Gastrocnemius medialis (tissue), 4 donors: ENCODE measurements around the gene UPF1. TPM values are rescaled to one million over a fixed set of nuclear protein-coding genes. Genes with fewer than 3 reads are reported as not detected.
A peak's percentile ranks its signal among the peaks of the same experiment; 100 is the strongest.
"Not testable (repeated sequence)": the region's sequence is repeated elsewhere in the genome, so short reads cannot be mapped to it uniquely, and the experiment has no call there.

ENCODE experiments used
- ATAC-seq, 2 donors: fragments of 150-250 bp; one replicate each; pipeline ENCODE4 v1.9.1; 2016
- DNase-seq, 2 donors: peaks; one replicate each; pipeline ENCODE4 v3.0.0-alpha.2; 2019
- H3K27ac ChIP-seq, 4 donors: fragments of 200-600 bp; sonication (generic); 1 replicate in 1 of 4; 2 replicates in 3 of 4; pipeline ENCODE4 v1.5.1; 2016 to 2018; ENCODE audit warnings: mild to moderate bottlenecking in 2 of 4, moderate library complexity in 1 of 4
- H3K27me3 ChIP-seq, 3 donors: fragments of 200-600 bp; sonication (generic) in 2 of 3; 1 replicate in 1 of 3; 2 replicates in 2 of 3; pipeline versions ENCODE4 v1.5.1 to v1.6.0; 2016 to 2019; ENCODE audit warnings: mild to moderate bottlenecking in 1 of 3, moderate library complexity in 1 of 3
- H3K36me3 ChIP-seq, 2 donors: fragments of 200-600 bp; sonication (generic) in 1 of 2; one replicate each; pipeline ENCODE4 v1.5.1; 2017 to 2018
- H3K4me1 ChIP-seq, 2 donors: fragments of 200-600 bp; sonication (generic) in 1 of 2; one replicate each; pipeline ENCODE4 v1.5.1; 2016 to 2017; ENCODE audit warnings: mild to moderate bottlenecking in 2 of 2
- H3K4me3 ChIP-seq, 4 donors: fragments of 200-600 bp; sonication (generic) in 3 of 4; 1 replicate in 1 of 4; 2 replicates in 3 of 4; pipeline ENCODE4 v1.5.1; 2016 to 2019; ENCODE audit warnings: mild to moderate bottlenecking in 2 of 4
- H3K9me3 ChIP-seq, 3 donors: fragments of 200-600 bp; sonication (generic) in 2 of 3; 1 replicate in 1 of 3; 2 replicates in 2 of 3; pipeline ENCODE4 v1.5.1; 2016 to 2019
- POLR2A ChIP-seq, 2 donors: fragments of 450-650 bp; IDR thresholded peaks; one replicate each; pipeline ENCODE4 v1.6.1; 2017; ENCODE audit warnings: antibody characterized with exemption in 2 of 2, mild to moderate bottlenecking in 2 of 2, moderate library complexity in 2 of 2
- in situ Hi-C, 4 donors: fragments of 200-750 bp; cut with MboI; loops; one replicate each; pipeline versions ENCODE4 v1.15.0 to v1.8.0; 2017; ENCODE audit warnings: low sequenced_read_pairs in 4 of 4
- intact Hi-C: fragments of 100-400 bp; cut with DNase I; formaldehyde crosslinking; loops from one replicate; pipeline ENCODE4 v1.15.1; 2023; ENCODE audit warnings: low total_unique reads
- total RNA-seq, 4 donors: library from RNA; depleted of rRNA; stranded (reverse); fragments of >200 nt; gene quantifications; one replicate each; pipeline versions ENCODE4 v1.1.0 to v1.2.3, GENCODE V29; 2016
- TF ChIP-seq, protein P1 (sequence below), 5 experiments: fragments of 450-650 bp in 3 of 5; fragments of 200-600 bp in 2 of 5; sonication (generic) in 2 of 5; IDR thresholded peaks in 4 of 5; conservative IDR thresholded peaks in 1 of 5; 1 replicate in 4 of 5; 2 replicates in 1 of 5; pipeline ENCODE4 v1.5.1; 2016 to 2019; ENCODE audit warnings: antibody characterized with exemption in 5 of 5, mild to moderate bottlenecking in 3 of 5, moderate library complexity in 3 of 5

Gene UPF1
- total RNA-seq, 4 donors from 2014 or later: 26.0 to 64.9 (median 46.4) TPM

DNA sequence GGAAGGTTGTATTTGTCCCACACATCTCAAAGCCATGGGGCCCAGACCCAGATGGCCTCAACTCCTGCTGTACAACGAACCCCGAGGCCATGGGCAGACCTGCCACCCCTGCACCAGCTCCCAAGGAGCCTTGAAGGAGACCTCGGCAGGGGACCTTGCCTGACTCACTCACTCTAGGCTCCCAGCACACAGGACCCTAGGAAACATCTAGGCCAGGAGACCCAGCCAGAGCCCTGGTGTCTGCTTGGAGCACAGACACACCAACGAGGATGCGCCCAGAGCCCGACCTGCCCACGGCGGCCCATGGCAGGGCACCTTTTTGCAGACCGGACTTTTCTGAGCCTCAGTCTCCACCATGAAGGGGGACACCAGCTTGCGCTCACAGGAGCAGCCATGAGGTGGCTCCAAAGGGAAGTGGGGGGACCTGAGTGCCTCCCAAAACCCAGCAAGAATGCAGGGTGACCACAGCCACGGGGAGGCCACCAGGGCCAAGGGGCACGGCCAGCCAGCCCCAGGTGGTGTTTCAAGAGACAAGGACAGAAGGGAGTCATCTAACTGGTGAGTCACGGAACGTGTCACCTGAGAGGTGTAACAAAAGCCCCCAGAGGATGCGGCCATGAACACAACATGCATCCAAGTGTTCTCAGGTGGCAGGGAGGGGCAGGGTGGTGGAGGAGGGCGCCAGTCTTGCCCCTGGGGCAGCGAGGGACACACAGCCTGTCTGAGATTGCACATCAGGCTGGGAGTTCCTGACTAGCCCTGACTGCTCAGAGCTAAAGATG is 69.1 kb downstream of the UPF1 start:
- TF ChIP-seq POLR2A (IDR thresholded peaks at IDR 0.05): no peak
- TF ChIP-seq, protein P1, sequence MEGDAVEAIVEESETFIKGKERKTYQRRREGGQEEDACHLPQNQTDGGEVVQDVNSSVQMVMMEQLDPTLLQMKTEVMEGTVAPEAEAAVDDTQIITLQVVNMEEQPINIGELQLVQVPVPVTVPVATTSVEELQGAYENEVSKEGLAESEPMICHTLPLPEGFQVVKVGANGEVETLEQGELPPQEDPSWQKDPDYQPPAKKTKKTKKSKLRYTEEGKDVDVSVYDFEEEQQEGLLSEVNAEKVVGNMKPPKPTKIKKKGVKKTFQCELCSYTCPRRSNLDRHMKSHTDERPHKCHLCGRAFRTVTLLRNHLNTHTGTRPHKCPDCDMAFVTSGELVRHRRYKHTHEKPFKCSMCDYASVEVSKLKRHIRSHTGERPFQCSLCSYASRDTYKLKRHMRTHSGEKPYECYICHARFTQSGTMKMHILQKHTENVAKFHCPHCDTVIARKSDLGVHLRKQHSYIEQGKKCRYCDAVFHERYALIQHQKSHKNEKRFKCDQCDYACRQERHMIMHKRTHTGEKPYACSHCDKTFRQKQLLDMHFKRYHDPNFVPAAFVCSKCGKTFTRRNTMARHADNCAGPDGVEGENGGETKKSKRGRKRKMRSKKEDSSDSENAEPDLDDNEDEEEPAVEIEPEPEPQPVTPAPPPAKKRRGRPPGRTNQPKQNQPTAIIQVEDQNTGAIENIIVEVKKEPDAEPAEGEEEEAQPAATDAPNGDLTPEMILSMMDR (IDR thresholded peaks at IDR 0.05 in 4 of 5, conservative IDR thresholded peaks at IDR 0.05 in 1 of 5): no peak
- ATAC-seq (peak in 1 of 2 donors; percentile 63), DNase-seq (peak in 1 of 2 donors; percentile 60)
- Histone ChIP-seq H3K9me3 (no peaks in the 10 kb centered on the region), H3K4me3 (no peak overlapping the region), H3K36me3 (peaks cover 0 to 30% of the 10 kb centered on the region in 2 donors), H3K4me1 (peaks cover 0 to 7% of the 10 kb centered on the region in 2 donors), H3K27ac (no peak overlapping the region), H3K27me3 (no peaks in the 10 kb centered on the region)
- intact Hi-C loops: no loop called here
- in situ Hi-C loops: no loop called here

DNA sequence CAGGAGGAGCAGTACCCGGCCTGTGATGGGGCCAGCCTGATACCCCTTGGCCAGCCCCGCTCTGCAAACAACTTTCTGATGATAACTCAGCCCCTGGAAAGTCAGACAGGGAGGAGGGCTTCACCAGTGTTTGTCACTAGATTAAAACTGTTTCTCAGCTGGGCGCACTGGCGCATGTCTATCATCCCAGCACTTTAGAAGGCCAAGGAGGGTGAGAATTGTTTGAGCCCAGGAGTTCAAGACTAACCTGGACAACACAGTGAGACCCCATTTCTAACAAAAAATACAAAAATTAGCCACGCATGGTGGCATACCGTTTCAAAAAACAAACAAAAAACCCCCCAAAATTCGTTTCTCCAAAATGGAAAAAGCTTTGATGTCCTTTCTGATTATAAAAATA is 69.7 kb downstream of the UPF1 start:
- no peaks in the 10 kb centered on the region for H3K9me3 ChIP-seq
- ATAC-seq: no peak
- in situ Hi-C loops (no loop called here), intact Hi-C loops (no loop called here)
- H3K27ac ChIP-seq: no peak overlapping the region
- no peak overlapping the region for H3K4me3 ChIP-seq
- no peak for DNase-seq
- H3K27me3 ChIP-seq: no peaks in the 10 kb centered on the region
- peaks cover 0 to 36% of the 10 kb centered on the region in 2 donors for H3K36me3 ChIP-seq
- TF ChIP-seq POLR2A (IDR thresholded peaks at IDR 0.05): no peak
- TF ChIP-seq, protein P1 (IDR thresholded peaks at IDR 0.05 in 4 of 5, conservative IDR thresholded peaks at IDR 0.05 in 1 of 5): no peak
- H3K4me1 ChIP-seq: peaks cover 0 to 7% of the 10 kb centered on the region in 2 donors

DNA sequence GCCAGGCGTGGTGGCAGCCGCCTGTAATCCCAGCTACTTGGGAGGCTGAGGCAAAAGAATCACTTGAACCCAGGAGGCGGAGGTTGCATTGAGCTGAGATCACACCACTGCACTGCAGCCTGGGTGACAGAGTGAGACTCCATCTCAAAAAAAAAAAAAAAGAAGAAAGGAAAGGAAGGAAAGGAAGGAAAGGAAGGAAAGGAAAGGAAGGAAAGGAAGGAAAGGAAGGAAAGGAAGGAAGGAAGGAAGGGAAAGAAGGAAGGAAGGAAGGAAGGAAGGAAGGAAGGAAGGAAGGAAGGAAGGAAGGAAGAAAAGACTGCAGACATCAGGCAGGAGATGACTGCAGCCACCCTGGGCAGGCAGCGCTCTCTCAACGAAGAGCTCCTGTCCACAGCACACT is 70.8 kb downstream of the UPF1 start:
- peaks cover 0 to 42% of the 10 kb centered on the region in 2 donors for H3K36me3 ChIP-seq
- in situ Hi-C loops, ATAC-seq, H3K27me3 ChIP-seq, H3K9me3 ChIP-seq, DNase-seq, H3K4me3 ChIP-seq, H3K27ac ChIP-seq, H3K4me1 ChIP-seq, intact Hi-C loops: not testable (repeated sequence)

DNA sequence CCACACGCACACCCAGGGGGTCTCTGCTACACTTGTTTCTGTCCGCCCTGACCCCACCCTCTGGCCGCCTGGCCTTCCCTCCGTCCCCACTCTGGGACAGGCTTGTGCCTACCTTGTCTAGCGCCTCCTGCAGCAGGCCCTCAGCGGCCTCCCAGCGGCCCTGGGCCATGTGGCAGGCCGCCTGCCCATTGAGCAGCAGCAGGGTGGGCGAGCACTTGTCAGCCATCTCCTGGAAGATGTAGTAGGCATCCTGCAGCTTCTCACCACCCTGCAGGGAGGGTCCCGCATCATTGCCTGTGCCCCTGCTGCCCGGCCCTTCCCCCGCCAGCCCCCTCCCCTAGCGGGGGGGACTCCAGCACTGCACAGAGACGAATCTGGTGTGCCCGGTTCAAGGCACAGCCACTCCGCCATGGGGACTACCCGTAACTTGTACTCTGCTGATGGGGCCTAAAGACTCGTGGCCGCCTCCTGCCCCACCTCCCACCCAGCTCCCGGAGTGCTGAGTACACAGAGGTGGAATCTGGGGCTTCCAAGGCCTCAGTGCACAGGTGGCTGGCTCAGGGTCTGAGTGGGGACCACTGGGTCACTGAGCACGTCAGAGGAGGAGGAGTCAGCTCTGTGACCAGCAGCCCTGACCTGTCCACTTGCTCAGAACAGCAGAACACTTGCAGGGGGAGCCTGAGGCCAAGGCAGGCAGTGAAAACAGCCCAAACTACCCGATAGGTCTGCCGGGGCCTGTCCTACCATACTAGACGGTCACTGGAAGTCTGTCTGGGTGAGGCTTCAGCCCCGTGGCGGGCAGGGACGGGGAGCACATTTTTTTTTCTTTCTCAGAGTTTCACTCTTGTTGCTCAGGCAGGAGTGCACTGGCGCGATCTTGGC is 71.6 kb downstream of the UPF1 start:
- no peak overlapping the region for H3K27ac ChIP-seq
- intact Hi-C loops (no loop called here), in situ Hi-C loops (no loop called here)
- H3K9me3 ChIP-seq: no peaks in the 10 kb centered on the region
- H3K4me1 ChIP-seq: peaks cover 0 to under 1% of the 10 kb centered on the region in 2 donors
- no peaks in the 10 kb centered on the region for H3K27me3 ChIP-seq
- H3K4me3 ChIP-seq: no peak overlapping the region
- no peak for ATAC-seq
- peaks cover 0 to 42% of the 10 kb centered on the region in 2 donors for H3K36me3 ChIP-seq
- TF ChIP-seq, protein P1 (IDR thresholded peaks at IDR 0.05 in 4 of 5, conservative IDR thresholded peaks at IDR 0.05 in 1 of 5): no peak
- TF ChIP-seq POLR2A (IDR thresholded peaks at IDR 0.05): no peak
- DNase-seq: no peak
